Activated T-cell treated with anti-CD3 and anti-CD28 coated beads, Interleukin-2, amount 50 U/mL, for 1 hour (primary cell): ENCODE results near the gene AMOTL1.

Experiments
- DNase-seq: peaks from one replicate; pipeline ENCODE4 v3.0.0-alpha.2; 2020

Gene AMOTL1

DNA sequence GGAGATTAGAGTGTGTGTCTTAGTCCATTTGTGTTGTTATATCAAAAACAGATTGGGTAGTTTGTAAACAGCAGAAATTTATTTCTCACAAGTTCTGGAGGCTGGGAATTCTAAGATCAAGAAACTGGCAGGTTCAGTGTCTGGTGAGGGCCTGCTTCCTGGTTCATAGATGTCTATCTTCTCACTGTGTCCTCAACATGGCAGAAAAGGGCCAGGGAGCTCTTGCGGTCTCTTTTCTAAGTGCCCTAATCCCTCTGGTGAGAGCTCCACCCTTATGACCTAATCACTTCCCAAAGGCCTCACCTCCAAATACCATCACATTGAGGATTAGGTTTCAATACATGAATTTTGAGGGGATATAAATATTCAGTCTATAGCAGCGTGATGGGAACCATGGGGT, 25.5 kb upstream of the AMOTL1 start:
- no peak for DNase-seq

GRCh38 chr11:94746721-94747120, 21.4 kb upstream of the AMOTL1 start:
- no peak for DNase-seq

- DNase-seq, result no peak
Observed at GRCh38 chr11:94747146-94747545, 21.0 kb upstream of the AMOTL1 start.

DNA sequence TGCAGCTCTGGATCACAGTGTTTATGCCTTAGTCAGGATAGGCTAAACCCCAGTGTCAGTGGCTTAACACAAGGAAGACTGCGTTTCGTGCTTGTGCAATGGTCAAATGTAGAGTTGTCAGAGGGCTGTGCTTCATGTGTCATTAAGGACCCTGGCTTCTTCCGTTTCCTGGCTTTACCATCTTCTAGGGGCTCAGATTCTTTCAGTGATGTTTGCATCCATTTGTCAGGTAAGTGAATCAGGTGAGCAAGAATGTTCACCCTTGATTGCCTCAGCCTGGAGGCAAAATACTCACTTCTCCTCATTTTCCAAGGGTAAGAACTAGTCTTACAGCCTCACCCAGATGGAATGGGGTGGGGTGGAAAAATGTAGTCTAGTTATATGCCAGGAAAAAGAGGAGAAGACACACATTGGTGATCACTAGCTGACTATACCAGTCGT, 20.5 kb upstream of the AMOTL1 start:
- no peak for DNase-seq

- no peak for DNase-seq
Observed at GRCh38 chr11:94749369-94749768, 18.8 kb upstream of the AMOTL1 start.

- no peak for DNase-seq
Observed at GRCh38 chr11:94750319-94751217, 17.6 kb upstream of the AMOTL1 start.

- DNase-seq, result no peak
Observed at GRCh38 chr11:94751218-94751609, 16.9 kb upstream of the AMOTL1 start.

GRCh38 chr11:94751786-94752185, 16.4 kb upstream of the AMOTL1 start:
- no peak for DNase-seq

- no peak for DNase-seq
Observed at GRCh38 chr11:94753630-94754029, 14.5 kb upstream of the AMOTL1 start.

DNA sequence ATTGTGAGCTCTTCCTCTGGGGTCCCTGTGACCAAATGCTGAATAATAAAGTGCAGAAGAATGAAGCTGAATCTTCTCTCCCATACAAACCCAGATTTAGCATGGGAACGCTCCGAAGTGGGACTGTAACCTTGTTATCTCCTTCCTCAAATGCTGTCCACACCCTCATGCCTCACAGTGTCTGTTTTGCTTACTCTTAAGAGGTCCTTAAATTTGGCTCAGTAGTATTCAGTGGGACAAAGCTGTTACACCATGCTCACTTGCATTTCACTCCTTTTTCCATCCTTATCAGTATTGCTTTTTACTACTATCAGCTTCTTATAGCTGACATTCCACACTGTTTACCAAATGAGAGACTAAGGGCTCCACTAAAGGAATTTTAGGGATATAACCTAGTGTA, 13.8 kb upstream of the AMOTL1 start:
- DNase-seq, result no peak

DNA sequence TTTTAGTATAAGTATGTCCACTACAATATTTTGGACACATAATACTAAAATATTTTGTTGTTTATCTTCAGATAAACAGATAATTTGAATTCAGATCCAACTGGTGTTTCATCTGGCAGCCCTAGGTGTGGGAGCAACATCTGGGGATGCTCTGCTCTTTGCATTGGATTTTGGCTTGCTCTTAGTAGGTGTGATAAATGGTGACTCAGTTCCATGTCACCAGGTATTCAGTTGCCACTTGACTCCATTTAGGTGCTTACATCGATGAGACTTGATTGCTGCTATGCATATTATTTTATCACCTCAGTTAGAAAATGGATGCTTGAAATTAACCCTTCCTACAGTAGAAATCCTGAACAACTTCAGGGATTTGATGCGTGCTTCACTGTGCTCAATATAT, 13.3 kb upstream of the AMOTL1 start:
- no peak for DNase-seq

DNA sequence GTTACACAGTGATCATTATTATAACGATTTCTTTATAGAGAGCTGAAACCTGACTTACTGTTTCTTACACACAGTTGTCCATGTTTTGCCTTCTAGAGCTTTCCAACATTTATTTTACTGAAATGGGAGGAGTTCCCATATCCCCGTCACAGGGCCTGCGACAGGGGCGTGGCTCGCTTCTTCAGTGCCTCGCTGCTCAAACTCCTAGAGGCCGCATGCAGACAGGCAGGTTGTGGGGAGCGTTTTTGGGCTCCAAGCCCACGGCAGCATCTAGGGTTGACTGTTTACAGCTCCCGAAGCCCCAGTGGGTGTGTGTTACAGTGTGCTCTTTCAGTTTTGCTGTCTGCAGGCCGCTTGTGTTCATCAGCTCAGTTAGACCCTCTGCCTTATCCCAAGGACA, 12.7 kb upstream of the AMOTL1 start:
- no peak for DNase-seq

GRCh38 chr11:94757037-94757735, 11.0 kb upstream of the AMOTL1 start:
- DNase-seq, result no peak

- no peak for DNase-seq
Observed at GRCh38 chr11:94758666-94759065, 9.5 kb upstream of the AMOTL1 start.

- DNase-seq, result no peak
Observed at GRCh38 chr11:94759522-94759921, 8.6 kb upstream of the AMOTL1 start.

- DNase-seq, result no peak
Observed at GRCh38 chr11:94760296-94760695, 7.9 kb upstream of the AMOTL1 start.

GRCh38 chr11:94762208-94762607, 5.9 kb upstream of the AMOTL1 start:
- DNase-seq, result no peak

DNA sequence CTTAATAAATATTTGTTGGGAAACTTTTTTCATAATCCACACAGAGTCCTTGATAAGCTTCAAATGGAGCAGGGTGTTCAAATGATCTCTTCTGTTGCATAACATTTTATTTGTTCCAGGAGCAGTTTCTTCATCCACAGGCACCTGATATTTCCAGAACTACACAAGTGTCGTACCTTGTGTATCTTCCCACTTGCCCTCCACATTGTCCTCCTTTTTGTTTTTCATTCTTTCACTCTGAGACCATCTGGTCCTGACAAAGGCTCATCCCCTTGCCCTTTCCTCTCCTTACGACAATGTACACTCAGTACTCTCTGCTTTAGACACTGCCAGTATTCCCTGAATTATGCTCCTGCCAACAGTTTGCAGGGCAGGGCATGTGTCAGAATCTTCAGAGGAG, 5.2 kb upstream of the AMOTL1 start:
- DNase-seq, result no peak

DNA sequence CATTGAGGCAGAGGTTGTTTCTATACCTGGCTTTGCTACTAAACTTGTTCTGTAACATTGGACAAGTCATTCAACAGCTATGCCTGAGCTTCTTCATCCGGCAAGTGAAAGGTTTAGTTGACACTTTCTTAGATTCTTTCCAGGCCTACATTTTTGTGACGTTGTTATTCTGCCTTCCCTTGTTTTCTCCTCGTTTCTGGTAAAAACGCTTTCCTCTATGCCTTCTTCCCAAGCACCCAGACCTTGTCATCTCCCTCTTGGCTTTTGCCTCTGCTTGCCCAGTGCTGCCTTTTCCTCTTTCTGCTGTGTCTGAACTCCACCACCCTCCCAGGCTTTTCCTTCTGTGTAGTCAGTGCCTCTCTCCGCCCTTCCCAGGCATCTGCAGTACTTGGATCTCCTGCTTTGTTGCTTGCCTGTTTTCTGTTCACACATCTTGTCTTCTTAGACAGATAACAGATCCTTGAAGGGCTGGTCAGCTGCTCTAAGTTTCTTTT, 1.4 kb upstream of the AMOTL1 start:
- no peak for DNase-seq

GRCh38 chr11:94767291-94767690, 865 bp upstream of the AMOTL1 start:
- DNase-seq, result no peak

- no peak for DNase-seq
Observed at GRCh38 chr11:94768602-94769541, 716 bp downstream of the AMOTL1 start.

GRCh38 chr11:94769880-94770279, 1.7 kb downstream of the AMOTL1 start:
- DNase-seq, result no peak

DNA sequence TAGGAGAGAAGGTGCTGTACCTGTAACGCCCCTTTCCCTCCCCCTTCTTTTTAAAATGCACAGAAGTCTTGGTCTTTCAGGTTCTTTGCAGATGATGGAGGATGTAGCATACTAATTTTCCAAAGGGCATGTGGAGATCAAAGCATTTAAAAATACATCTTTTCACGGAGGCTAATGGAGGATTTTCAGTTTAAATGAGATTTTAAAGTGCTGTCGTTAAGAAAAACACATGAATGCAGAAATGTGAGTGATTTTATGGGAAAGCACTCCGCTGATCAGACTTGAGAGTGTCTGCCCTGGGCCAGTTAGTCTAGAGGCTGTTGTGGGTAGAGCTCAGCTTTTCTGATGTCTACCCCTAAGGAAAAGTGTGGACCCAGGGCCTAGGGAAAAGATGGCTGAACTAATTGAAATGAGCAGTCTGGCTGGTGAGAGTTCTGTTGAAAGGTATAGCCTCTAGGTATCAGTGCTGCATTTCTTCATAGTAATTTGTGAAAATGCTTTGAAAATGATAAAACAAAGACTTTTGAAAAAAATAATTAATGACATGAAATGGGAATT, 2.5 kb downstream of the AMOTL1 start:
- no peak for DNase-seq
